Gastrocnemius medialis (tissue), 4 donors: ENCODE measurements around the gene MBD3L1. TPM values are rescaled to one million over a fixed set of nuclear protein-coding genes. Genes with fewer than 3 reads are reported as not detected.

ENCODE experiments used
- ATAC-seq, 2 donors: fragments of 150-250 bp; one replicate each; pipeline ENCODE4 v1.9.1; 2016
- DNase-seq, 2 donors: peaks; one replicate each; pipeline ENCODE4 v3.0.0-alpha.2; 2019
- H3K27ac ChIP-seq, 4 donors: fragments of 200-600 bp; sonication (generic); 1 replicate in 1 of 4; 2 replicates in 3 of 4; pipeline ENCODE4 v1.5.1; 2016 to 2018; ENCODE audit warnings: mild to moderate bottlenecking in 2 of 4, moderate library complexity in 1 of 4
- H3K27me3 ChIP-seq, 3 donors: fragments of 200-600 bp; sonication (generic) in 2 of 3; 1 replicate in 1 of 3; 2 replicates in 2 of 3; pipeline versions ENCODE4 v1.5.1 to v1.6.0; 2016 to 2019; ENCODE audit warnings: mild to moderate bottlenecking in 1 of 3, moderate library complexity in 1 of 3
- H3K36me3 ChIP-seq, 2 donors: fragments of 200-600 bp; sonication (generic) in 1 of 2; one replicate each; pipeline ENCODE4 v1.5.1; 2017 to 2018
- H3K4me1 ChIP-seq, 2 donors: fragments of 200-600 bp; sonication (generic) in 1 of 2; one replicate each; pipeline ENCODE4 v1.5.1; 2016 to 2017; ENCODE audit warnings: mild to moderate bottlenecking in 2 of 2
- H3K4me3 ChIP-seq, 4 donors: fragments of 200-600 bp; sonication (generic) in 3 of 4; 1 replicate in 1 of 4; 2 replicates in 3 of 4; pipeline ENCODE4 v1.5.1; 2016 to 2019; ENCODE audit warnings: mild to moderate bottlenecking in 2 of 4
- H3K9me3 ChIP-seq, 3 donors: fragments of 200-600 bp; sonication (generic) in 2 of 3; 1 replicate in 1 of 3; 2 replicates in 2 of 3; pipeline ENCODE4 v1.5.1; 2016 to 2019
- POLR2A ChIP-seq, 2 donors: fragments of 450-650 bp; IDR thresholded peaks; one replicate each; pipeline ENCODE4 v1.6.1; 2017; ENCODE audit warnings: antibody characterized with exemption in 2 of 2, mild to moderate bottlenecking in 2 of 2, moderate library complexity in 2 of 2
- in situ Hi-C, 4 donors: fragments of 200-750 bp; cut with MboI; loops; one replicate each; pipeline versions ENCODE4 v1.15.0 to v1.8.0; 2017; ENCODE audit warnings: low sequenced_read_pairs in 4 of 4
- intact Hi-C: fragments of 100-400 bp; cut with DNase I; formaldehyde crosslinking; loops from one replicate; pipeline ENCODE4 v1.15.1; 2023; ENCODE audit warnings: low total_unique reads
- total RNA-seq, 4 donors: library from RNA; depleted of rRNA; stranded (reverse); fragments of >200 nt; gene quantifications; one replicate each; pipeline versions ENCODE4 v1.1.0 to v1.2.3, GENCODE V29; 2016
- TF ChIP-seq, protein P1 (sequence below), 5 experiments: fragments of 450-650 bp in 3 of 5; fragments of 200-600 bp in 2 of 5; sonication (generic) in 2 of 5; IDR thresholded peaks in 4 of 5; conservative IDR thresholded peaks in 1 of 5; 1 replicate in 4 of 5; 2 replicates in 1 of 5; pipeline ENCODE4 v1.5.1; 2016 to 2019; ENCODE audit warnings: antibody characterized with exemption in 5 of 5, mild to moderate bottlenecking in 3 of 5, moderate library complexity in 3 of 5

Gene MBD3L1
- total RNA-seq, 4 donors from 2014 or later = not detected

DNA sequence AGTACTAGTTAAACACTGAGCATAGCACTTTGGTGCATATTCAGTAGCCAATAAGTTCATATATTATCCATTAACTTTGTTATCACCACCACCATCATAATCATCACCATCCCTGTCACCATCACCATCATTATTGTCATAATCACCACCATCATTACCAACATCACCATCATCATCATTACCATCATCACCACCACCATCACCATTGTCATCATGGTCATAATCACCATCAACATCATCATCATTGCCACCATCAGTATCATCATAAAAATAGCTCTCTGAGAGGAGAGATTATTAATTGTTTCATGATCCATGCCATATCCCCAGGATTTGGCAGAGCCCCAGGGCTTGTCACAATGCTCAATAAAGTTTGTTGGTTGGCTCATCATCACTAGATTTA is 49.3 kb downstream of the MBD3L1 start:
- DNase-seq = no peak
- Histone ChIP-seq H3K36me3 (no peaks in the 10 kb centered on the region), H3K27me3 (no peaks in the 10 kb centered on the region), H3K9me3 (no peaks in the 10 kb centered on the region), H3K4me1 (no peaks in the 10 kb centered on the region), H3K27ac (no peak overlapping the region), H3K4me3 (no peak overlapping the region)
- no peak for TF ChIP-seq POLR2A (IDR thresholded peaks at IDR 0.05)
- TF ChIP-seq, protein P1, sequence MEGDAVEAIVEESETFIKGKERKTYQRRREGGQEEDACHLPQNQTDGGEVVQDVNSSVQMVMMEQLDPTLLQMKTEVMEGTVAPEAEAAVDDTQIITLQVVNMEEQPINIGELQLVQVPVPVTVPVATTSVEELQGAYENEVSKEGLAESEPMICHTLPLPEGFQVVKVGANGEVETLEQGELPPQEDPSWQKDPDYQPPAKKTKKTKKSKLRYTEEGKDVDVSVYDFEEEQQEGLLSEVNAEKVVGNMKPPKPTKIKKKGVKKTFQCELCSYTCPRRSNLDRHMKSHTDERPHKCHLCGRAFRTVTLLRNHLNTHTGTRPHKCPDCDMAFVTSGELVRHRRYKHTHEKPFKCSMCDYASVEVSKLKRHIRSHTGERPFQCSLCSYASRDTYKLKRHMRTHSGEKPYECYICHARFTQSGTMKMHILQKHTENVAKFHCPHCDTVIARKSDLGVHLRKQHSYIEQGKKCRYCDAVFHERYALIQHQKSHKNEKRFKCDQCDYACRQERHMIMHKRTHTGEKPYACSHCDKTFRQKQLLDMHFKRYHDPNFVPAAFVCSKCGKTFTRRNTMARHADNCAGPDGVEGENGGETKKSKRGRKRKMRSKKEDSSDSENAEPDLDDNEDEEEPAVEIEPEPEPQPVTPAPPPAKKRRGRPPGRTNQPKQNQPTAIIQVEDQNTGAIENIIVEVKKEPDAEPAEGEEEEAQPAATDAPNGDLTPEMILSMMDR (IDR thresholded peaks at IDR 0.05 in 4 of 5, conservative IDR thresholded peaks at IDR 0.05 in 1 of 5) = no peak
- ATAC-seq = no peak
- in situ Hi-C loops (no loop called here), intact Hi-C loops (no loop called here)

DNA sequence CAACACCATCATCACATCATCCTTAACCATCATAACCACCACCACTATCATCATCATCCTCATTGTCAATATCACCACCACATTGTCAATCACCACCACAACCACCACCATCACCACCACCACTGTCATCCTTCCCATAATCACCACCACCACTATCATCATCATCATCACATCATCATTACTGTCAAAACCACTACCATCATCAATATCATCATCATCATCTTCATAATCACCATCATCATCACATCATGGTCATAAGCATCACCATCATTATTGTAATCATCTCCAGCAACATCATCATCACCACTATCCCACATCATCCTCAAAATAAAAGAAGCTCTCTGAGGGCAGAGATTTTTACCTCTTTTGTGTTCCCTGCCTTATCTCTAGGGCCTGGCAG is 52.2 kb downstream of the MBD3L1 start:
- intact Hi-C loops (no loop called here), in situ Hi-C loops (no loop called here)
- Histone ChIP-seq H3K4me1 (no peaks in the 10 kb centered on the region), H3K9me3 (no peaks in the 10 kb centered on the region), H3K27ac (no peak overlapping the region), H3K36me3 (no peaks in the 10 kb centered on the region), H3K27me3 (no peaks in the 10 kb centered on the region), H3K4me3 (no peak overlapping the region)
- DNase-seq (no peak), ATAC-seq (no peak)
- TF ChIP-seq, protein P1 (IDR thresholded peaks at IDR 0.05 in 4 of 5, conservative IDR thresholded peaks at IDR 0.05 in 1 of 5) = no peak
- TF ChIP-seq POLR2A (IDR thresholded peaks at IDR 0.05) = no peak

DNA sequence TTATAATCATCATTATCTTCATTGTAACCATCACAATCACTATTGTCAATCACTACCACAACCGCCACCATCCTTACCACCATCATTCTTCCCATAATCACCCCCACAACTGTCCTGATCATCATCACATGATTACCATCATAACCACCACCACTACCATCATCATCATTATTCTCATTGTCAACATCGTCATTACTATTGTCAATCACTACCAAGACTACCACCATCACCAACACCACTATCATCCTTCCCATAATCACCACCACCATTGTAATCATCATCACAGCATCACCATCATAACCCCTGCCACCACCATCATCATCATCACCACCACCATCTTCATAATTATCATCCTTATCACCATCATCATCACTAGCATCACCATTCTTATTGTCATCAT is 55.2 kb downstream of the MBD3L1 start:
- Histone ChIP-seq H3K4me3 (no peak overlapping the region), H3K4me1 (no peaks in the 10 kb centered on the region), H3K9me3 (no peaks in the 10 kb centered on the region), H3K27me3 (no peaks in the 10 kb centered on the region), H3K36me3 (no peaks in the 10 kb centered on the region), H3K27ac (no peak overlapping the region)
- TF ChIP-seq, protein P1 (IDR thresholded peaks at IDR 0.05 in 4 of 5, conservative IDR thresholded peaks at IDR 0.05 in 1 of 5) = no peak
- no peak for TF ChIP-seq POLR2A (IDR thresholded peaks at IDR 0.05)
- intact Hi-C loops = no loop called here
- ATAC-seq (no peak), DNase-seq (no peak)
- in situ Hi-C loops = no loop called here

DNA sequence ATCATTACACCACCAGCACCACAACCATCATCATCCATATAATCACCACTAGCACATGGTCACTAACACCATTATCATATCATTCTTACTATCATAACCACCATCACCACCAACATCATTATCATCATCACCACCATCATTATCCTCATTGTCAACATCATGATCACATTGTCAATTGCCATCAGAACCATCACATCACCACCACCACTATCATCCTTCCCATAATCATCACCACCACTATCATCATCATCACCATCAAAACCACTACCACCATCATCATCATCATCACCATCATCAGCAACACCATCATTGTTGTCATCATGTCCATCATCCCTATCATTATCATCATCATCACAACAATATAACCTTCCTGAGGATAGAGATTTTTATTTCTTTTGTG is 58.1 kb downstream of the MBD3L1 start:
- no peaks in the 10 kb centered on the region for H3K27me3 ChIP-seq
- intact Hi-C loops = no loop called here
- H3K27ac ChIP-seq = no peak overlapping the region
- in situ Hi-C loops = no loop called here
- no peaks in the 10 kb centered on the region for H3K4me1 ChIP-seq
- H3K9me3 ChIP-seq = no peaks in the 10 kb centered on the region
- H3K4me3 ChIP-seq = no peak overlapping the region
- no peak for DNase-seq
- TF ChIP-seq, protein P1 (IDR thresholded peaks at IDR 0.05 in 4 of 5, conservative IDR thresholded peaks at IDR 0.05 in 1 of 5) = no peak
- ATAC-seq = no peak
- no peaks in the 10 kb centered on the region for H3K36me3 ChIP-seq

Other genes starting within 250 kb of the MBD3L1 start
- 1 to 10 TPM; 2.2 to 7.7 (median 3.6) TPM for gene ADAMTS10, start 221.7 kb upstream of the MBD3L1 start, total RNA-seq
- not detected for gene NFILZ, start 201.7 kb upstream of the MBD3L1 start, total RNA-seq
- not detected for gene ACTL9, start 133.6 kb upstream of the MBD3L1 start, total RNA-seq
- gene OR2Z1, start 110.7 kb upstream of the MBD3L1 start, total RNA-seq = not detected
- 10 to 100 TPM; 14.4 to 24.5 (median 18.6) TPM for gene ZNF558, start 73 bp upstream of the MBD3L1 start, total RNA-seq
- not detected for gene MUC16, start 178.0 kb downstream of the MBD3L1 start, total RNA-seq